LNCAP (cell line): ENCODE data around the gene PITPNM3.

Experiments
- CTCF ChIP-seq: fragments of 450-650 bp; IDR thresholded peaks from 2 replicates; pipeline ENCODE4 v1.5.1; 2017; ENCODE audit warnings: mild to moderate bottlenecking

The PITPNM3 gene

GRCh38 chr17:6457688-6458459 is 98.5 kb downstream of the PITPNM3 start:
- no peak for TF ChIP-seq CTCF

- no peak for TF ChIP-seq CTCF
Observed at GRCh38 chr17:6456914-6457687, 99.3 kb downstream of the PITPNM3 start.

GRCh38 chr17:6456321-6456720 is 100.0 kb downstream of the PITPNM3 start:
- no peak for TF ChIP-seq CTCF

- TF ChIP-seq CTCF, result no peak
Observed at GRCh38 chr17:6455321-6455705, 101.0 kb downstream of the PITPNM3 start.

GRCh38 chr17:6454495-6455320 is 101.6 kb downstream of the PITPNM3 start:
- TF ChIP-seq CTCF, result no peak

GRCh38 chr17:6453279-6454024 is 102.9 kb downstream of the PITPNM3 start:
- TF ChIP-seq CTCF, result no peak
